ENCODE results near the gene ACAA1.

ACAA1 gene

GRCh38 chr3:38101811-38102443, 35.0 kb downstream of the ACAA1 start:
- DNase-seq (ENCODE audit: low read depth) = no peak
- TF ChIP-seq CTCF (IDR thresholded peaks at IDR 0.05; ENCODE audit: control insufficient read depth, insufficient read depth, low read depth, low read length, missing control alignments) = no peak
- no peak overlapping the region for H3K4me3 ChIP-seq (ENCODE audit: control insufficient read depth, low read depth, low read length)

GRCh38 chr3:38100498-38100897, 36.4 kb downstream of the ACAA1 start:
- TF ChIP-seq CTCF (IDR thresholded peaks at IDR 0.05; ENCODE audit: control insufficient read depth, insufficient read depth, low read depth, low read length, missing control alignments) = no peak
- H3K4me3 ChIP-seq (ENCODE audit: control insufficient read depth, low read depth, low read length) = no peak overlapping the region
- DNase-seq (ENCODE audit: low read depth) = no peak

- no peak overlapping the region for H3K4me3 ChIP-seq (ENCODE audit: control insufficient read depth, low read depth, low read length)
- no peak for DNase-seq (ENCODE audit: low read depth)
- no peak for TF ChIP-seq CTCF (IDR thresholded peaks at IDR 0.05; ENCODE audit: control insufficient read depth, insufficient read depth, low read depth, low read length, missing control alignments)
Measured at GRCh38 chr3:38099518-38099917, 37.4 kb downstream of the ACAA1 start.

- no peak overlapping the region for H3K4me3 ChIP-seq (ENCODE audit: control insufficient read depth, low read depth, low read length)
- no peak for DNase-seq (ENCODE audit: low read depth)
- no peak for TF ChIP-seq CTCF (IDR thresholded peaks at IDR 0.05; ENCODE audit: control insufficient read depth, insufficient read depth, low read depth, low read length, missing control alignments)
Measured at GRCh38 chr3:38098376-38098723, 38.6 kb downstream of the ACAA1 start.

- TF ChIP-seq CTCF (IDR thresholded peaks at IDR 0.05; ENCODE audit: control insufficient read depth, insufficient read depth, low read depth, low read length, missing control alignments) = no peak
- H3K4me3 ChIP-seq (ENCODE audit: control insufficient read depth, low read depth, low read length) = no peak overlapping the region
- DNase-seq (ENCODE audit: low read depth) = no peak
Measured at GRCh38 chr3:38097446-38098375, 39.2 kb downstream of the ACAA1 start.

- TF ChIP-seq CTCF (IDR thresholded peaks at IDR 0.05; ENCODE audit: control insufficient read depth, insufficient read depth, low read depth, low read length, missing control alignments) = no peak
- DNase-seq (ENCODE audit: low read depth) = no peak
- no peak overlapping the region for H3K4me3 ChIP-seq (ENCODE audit: control insufficient read depth, low read depth, low read length)
Measured at GRCh38 chr3:38095669-38096483, 41.1 kb downstream of the ACAA1 start.

Data from AG09309 (cell line).